Measurements from ENCODE around the gene LRRK1. TPM values are rescaled to one million over a fixed set of nuclear protein-coding genes. Genes with fewer than 3 reads are reported as not detected.

The LRRK1 gene
- total RNA-seq, 1 donor from 2014 or later = 12.1 TPM

- peak; percentile 21 for DNase-seq
Observed at GRCh38 chr15:101100593-101101442, 181.7 kb downstream of the LRRK1 start.

GRCh38 chr15:101101676-101102075 is 182.5 kb downstream of the LRRK1 start:
- no peak for DNase-seq

- DNase-seq = no peak
Observed at GRCh38 chr15:101102746-101103145, 183.6 kb downstream of the LRRK1 start.

GRCh38 chr15:101103598-101103997 is 184.4 kb downstream of the LRRK1 start:
- DNase-seq = no peak

- DNase-seq = no peak
Observed at GRCh38 chr15:101104141-101104540, 185.0 kb downstream of the LRRK1 start.

GRCh38 chr15:101105059-101105891 is 186.1 kb downstream of the LRRK1 start:
- DNase-seq = no peak

GRCh38 chr15:101107101-101107500 is 187.9 kb downstream of the LRRK1 start:
- no peak for DNase-seq

GRCh38 chr15:101107625-101108460 is 188.7 kb downstream of the LRRK1 start:
- no peak for DNase-seq

- no peak for DNase-seq
Observed at GRCh38 chr15:101108461-101108775, 189.3 kb downstream of the LRRK1 start.

GRCh38 chr15:101108791-101109190 is 189.6 kb downstream of the LRRK1 start:
- DNase-seq = no peak

GRCh38 chr15:101110681-101111569 is 191.8 kb downstream of the LRRK1 start:
- no peak for DNase-seq

- DNase-seq = no peak
Observed at GRCh38 chr15:101111570-101112262, 192.6 kb downstream of the LRRK1 start.

GRCh38 chr15:101112336-101113113 is 193.4 kb downstream of the LRRK1 start:
- no peak for DNase-seq

- DNase-seq = no peak
Observed at GRCh38 chr15:101113114-101114005, 194.2 kb downstream of the LRRK1 start.

- no peak for DNase-seq
Observed at GRCh38 chr15:101114166-101114565, 195.0 kb downstream of the LRRK1 start.

- no peak for DNase-seq
Observed at GRCh38 chr15:101114610-101115009, 195.5 kb downstream of the LRRK1 start.

- no peak for DNase-seq
Observed at GRCh38 chr15:101115393-101115785, 196.2 kb downstream of the LRRK1 start.

- no peak for DNase-seq
Observed at GRCh38 chr15:101115786-101116680, 196.9 kb downstream of the LRRK1 start.

GRCh38 chr15:101116681-101116976 is 197.5 kb downstream of the LRRK1 start:
- no peak for DNase-seq

Data from dermis blood vessel endothelial cell (primary cell).